Measurements from ENCODE around the gene NUCB2. TPM values are rescaled to one million over a fixed set of nuclear protein-coding genes. Genes with fewer than 3 reads are reported as not detected.
A peak's percentile ranks its signal among the peaks of the same experiment; 100 is the strongest.

Gene NUCB2
- total RNA-seq, 2 donors from 2014 or later = 39.2 to 110 TPM

- intact Hi-C loops (cut with DNase I) = no loop called here
- WGBS = 83% methylated on average over 1 of the region's 1 CpG
Observed at GRCh38 chr11:17347676-17348075, 71.1 kb downstream of the NUCB2 start.

GRCh38 chr11:17350455-17351171 is 74.1 kb downstream of the NUCB2 start:
- intact Hi-C loops (cut with DNase I) = loop anchor here (10.0 kb wide), 1 partner anchor 136 kb away; no protein-coding TSS in a partner anchor
- H3K27ac ChIP-seq = no peak overlapping the region
- WGBS = 97% methylated on average over 7 of the region's 7 CpGs

More at GRCh38 chr11:17347676-17348075, 71.1 kb downstream of the NUCB2 start:
- Histone ChIP-seq H3K4me3 (no peak overlapping the region), H3K27me3 (replicated peaks; ENCODE audit: insufficient read depth) (no peaks in the 10 kb centered on the region), H3K9me3 (no peaks in the 10 kb centered on the region), H3K4me1 (replicated peaks) (no peaks in the 10 kb centered on the region), H3K36me3 (no peaks in the 10 kb centered on the region), H3K27ac (no peak overlapping the region)
- no peak for TF ChIP-seq CTCF (IDR thresholded peaks at IDR 0.05)
- no peak for TF ChIP-seq POLR2A (IDR thresholded peaks at IDR 0.05)
- no peak for TF ChIP-seq POLR2AphosphoS5 (IDR thresholded peaks at IDR 0.05)
- no peak for DNase-seq (ENCODE audit: low spot score)

DNA sequence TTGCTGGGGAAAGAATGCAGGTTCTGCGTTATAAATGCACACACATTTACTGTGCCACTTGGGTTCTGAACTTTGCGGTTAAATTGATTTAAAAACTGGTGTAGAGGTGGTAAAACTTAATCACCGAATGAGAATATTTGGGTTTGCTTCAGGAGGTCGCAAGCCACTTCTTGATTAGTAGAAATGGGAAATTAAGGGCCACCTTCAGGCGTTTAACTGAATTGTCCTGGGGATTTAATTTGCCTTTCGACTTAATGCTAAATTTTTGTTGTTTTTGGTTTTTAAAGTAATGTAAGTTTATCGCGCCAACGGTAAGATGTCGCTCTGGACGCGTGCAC is 74.6 kb downstream of the NUCB2 start:
- H3K9me3 ChIP-seq = no peaks in the 10 kb centered on the region
- no peaks in the 10 kb centered on the region for H3K36me3 ChIP-seq
- TF ChIP-seq CTCF (IDR thresholded peaks at IDR 0.05) = no peak
- no peak for TF ChIP-seq POLR2AphosphoS5 (IDR thresholded peaks at IDR 0.05)
- TF ChIP-seq POLR2A (IDR thresholded peaks at IDR 0.05) = no peak
- H3K4me1 ChIP-seq (replicated peaks) = no peaks in the 10 kb centered on the region
- peak overlapping the region; percentile 53 to 56 for H3K4me3 ChIP-seq
- no peaks in the 10 kb centered on the region for H3K27me3 ChIP-seq (replicated peaks; ENCODE audit: insufficient read depth)
- 26% methylated on average over 12 of the region's 12 CpGs for WGBS
- DNase-seq (ENCODE audit: low spot score) = no peak
- peak overlapping the region in 1 of 2 donors; percentile 22 for H3K27ac ChIP-seq
- intact Hi-C loops (cut with DNase I) = loop anchor here (10.0 kb wide), 1 partner anchor 136 kb away; no protein-coding TSS in a partner anchor

More at GRCh38 chr11:17350455-17351171, 74.1 kb downstream of the NUCB2 start:
- Histone ChIP-seq H3K4me1 (replicated peaks) (no peaks in the 10 kb centered on the region), H3K36me3 (no peaks in the 10 kb centered on the region), H3K4me3 (no peak overlapping the region), H3K27me3 (replicated peaks; ENCODE audit: insufficient read depth) (no peaks in the 10 kb centered on the region), H3K9me3 (no peaks in the 10 kb centered on the region)
- no peak for TF ChIP-seq CTCF (IDR thresholded peaks at IDR 0.05)
- no peak for TF ChIP-seq POLR2AphosphoS5 (IDR thresholded peaks at IDR 0.05)
- TF ChIP-seq POLR2A (IDR thresholded peaks at IDR 0.05) = no peak
- DNase-seq (ENCODE audit: low spot score) = no peak

- DNase-seq (ENCODE audit: low spot score) = peak; percentile 23
- under 1% methylated on average over 44 of the region's 61 CpGs for WGBS
Observed at GRCh38 chr11:17351510-17352176, 75.1 kb downstream of the NUCB2 start, which contains the start of gene NCR3LG1. TSS of gene NCR3LG1 (plus strand) at chr11:17351800. CDS start at chr11:17351970, 170 bp downstream.

More at GRCh38 chr11:17351510-17352176, 75.1 kb downstream of the NUCB2 start, which contains the start of gene NCR3LG1:
- intact Hi-C loops (cut with DNase I) = loop anchor here (10.0 kb wide), 1 partner anchor 137 kb away; no protein-coding TSS in a partner anchor
- Histone ChIP-seq H3K4me1 (replicated peaks) (no peaks in the 10 kb centered on the region), H3K27ac (peak within 1 kb of the TSS; percentile 20 to 22), H3K36me3 (no peaks in the 10 kb centered on the region), H3K27me3 (replicated peaks; ENCODE audit: insufficient read depth) (no peaks in the 10 kb centered on the region), H3K4me3 (peak within 1 kb of the TSS; percentile 53 to 56), H3K9me3 (no peaks in the 10 kb centered on the region)
- TF ChIP-seq CTCF (IDR thresholded peaks at IDR 0.05) = no peak
- peak; percentile 9 for TF ChIP-seq POLR2AphosphoS5 (IDR thresholded peaks at IDR 0.05)
